Subcutaneous adipose tissue (tissue), 4 donors: Measurements from ENCODE around the gene TTLL11. TPM values are rescaled to one million over a fixed set of nuclear protein-coding genes. Genes with fewer than 3 reads are reported as not detected.

Experiments used
- CTCF ChIP-seq: fragments of 450-650 bp; IDR thresholded peaks from one replicate; pipeline ENCODE4 v1.5.1; 2016; ENCODE audit warnings: low read depth, mild to moderate bottlenecking, control low read depth, antibody characterized with exemption, moderate library complexity
- total RNA-seq, 4 donors: library from RNA; depleted of rRNA; stranded (reverse); fragments of >200 nt; gene quantifications; one replicate each; pipeline ENCODE4 v1.1.0, GENCODE V29; 2016

The TTLL11 gene
- total RNA-seq, 4 donors from 2014 or later: 4.4 to 8.7 (median 6.4) TPM

- no peak for TF ChIP-seq CTCF
These were observed 146.6 kb downstream of the TTLL11 start for GRCh38 chr9:121946465-121946864.

GRCh38 chr9:121945849-121946248, 147.3 kb downstream of the TTLL11 start:
- TF ChIP-seq CTCF: no peak

GRCh38 chr9:121945281-121945680, 147.8 kb downstream of the TTLL11 start:
- TF ChIP-seq CTCF: no peak

- TF ChIP-seq CTCF: no peak
These were observed 148.4 kb downstream of the TTLL11 start for GRCh38 chr9:121944711-121945191.

- TF ChIP-seq CTCF: no peak
These were observed 149.6 kb downstream of the TTLL11 start for GRCh38 chr9:121943463-121943862.

GRCh38 chr9:121942866-121943382, 150.2 kb downstream of the TTLL11 start:
- TF ChIP-seq CTCF: no peak

GRCh38 chr9:121942313-121942712, 150.8 kb downstream of the TTLL11 start:
- TF ChIP-seq CTCF: no peak
